ENCODE results near the gene LAMB3. TPM values are rescaled to one million over a fixed set of nuclear protein-coding genes. Genes with fewer than 3 reads are reported as not detected.
A peak's percentile ranks its signal among the peaks of the same experiment; 100 is the strongest.

LAMB3 gene
- polyA plus RNA-seq, 1 donor (not counting 4 experiments of a cell fraction or from before 2014, with no cell fraction given): 659 TPM

GRCh38 chr1:209641832-209642172 is 10.4 kb downstream of the LAMB3 start:
- Histone ChIP-seq H3K9ac (ENCODE audit: control insufficient read depth, extremely low read depth, insufficient read depth, low read length) (peak overlapping the region; percentile 8), H3K36me3 (ENCODE audit: control insufficient read depth in 2 of 2, extremely low read depth in 1 of 2, insufficient read depth in 2 of 2, low read length in 2 of 2) (peaks cover 47 to 78% of the 10 kb centered on the region in 2 experiments), H2AFZ (ENCODE audit: control insufficient read depth, low read length) (no peak overlapping the region), H3K9me3 (ENCODE audit: control insufficient read depth, low read depth, low read length) (no peaks in the 10 kb centered on the region), H3K4me1 (ENCODE audit: control insufficient read depth, extremely low read depth, insufficient read depth, low read length) (peaks cover 23% of the 10 kb centered on the region), H4K20me1 (ENCODE audit: control insufficient read depth, extremely low read depth, insufficient read depth, low read length) (peaks cover 70% of the 10 kb centered on the region), H3K4me2 (ENCODE audit: control insufficient read depth, extremely low read depth, insufficient read depth, low read depth, low read length) (no peak overlapping the region), H3K79me2 (ENCODE audit: control insufficient read depth, insufficient read depth, low read length) (peaks cover 66% of the 10 kb centered on the region), H3K4me3 (ENCODE audit: control insufficient read depth in 2 of 3, extremely low read depth in 1 of 3, insufficient read depth in 2 of 3, low read depth in 1 of 3, low read length in 3 of 3) (no peak overlapping the region), H3K27me3 (ENCODE audit: control insufficient read depth, extremely low read depth, insufficient read depth, low read length) (no peaks in the 10 kb centered on the region), H3K9me1 (ENCODE audit: control insufficient read depth, extremely low read depth, insufficient read depth, low read length) (no peaks in the 10 kb centered on the region), H3K27ac (ENCODE audit: control insufficient read depth, insufficient read depth, low read length) (no peak overlapping the region)
- dilution Hi-C loops (cut with MboI; ENCODE audit: extremely low pct_ligation_motif_present, low sequenced_read_pairs): no loop called here
- no peak for FAIRE-seq
- peak; percentile 52 for DNase-seq (ENCODE audit: low read depth, low spot score)
- no peak for TF ChIP-seq EZH2 (IDR thresholded peaks at IDR 0.05; ENCODE audit: low read length)
- TF ChIP-seq, protein P1, sequence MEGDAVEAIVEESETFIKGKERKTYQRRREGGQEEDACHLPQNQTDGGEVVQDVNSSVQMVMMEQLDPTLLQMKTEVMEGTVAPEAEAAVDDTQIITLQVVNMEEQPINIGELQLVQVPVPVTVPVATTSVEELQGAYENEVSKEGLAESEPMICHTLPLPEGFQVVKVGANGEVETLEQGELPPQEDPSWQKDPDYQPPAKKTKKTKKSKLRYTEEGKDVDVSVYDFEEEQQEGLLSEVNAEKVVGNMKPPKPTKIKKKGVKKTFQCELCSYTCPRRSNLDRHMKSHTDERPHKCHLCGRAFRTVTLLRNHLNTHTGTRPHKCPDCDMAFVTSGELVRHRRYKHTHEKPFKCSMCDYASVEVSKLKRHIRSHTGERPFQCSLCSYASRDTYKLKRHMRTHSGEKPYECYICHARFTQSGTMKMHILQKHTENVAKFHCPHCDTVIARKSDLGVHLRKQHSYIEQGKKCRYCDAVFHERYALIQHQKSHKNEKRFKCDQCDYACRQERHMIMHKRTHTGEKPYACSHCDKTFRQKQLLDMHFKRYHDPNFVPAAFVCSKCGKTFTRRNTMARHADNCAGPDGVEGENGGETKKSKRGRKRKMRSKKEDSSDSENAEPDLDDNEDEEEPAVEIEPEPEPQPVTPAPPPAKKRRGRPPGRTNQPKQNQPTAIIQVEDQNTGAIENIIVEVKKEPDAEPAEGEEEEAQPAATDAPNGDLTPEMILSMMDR (optimal IDR thresholded peaks at IDR 0.05 in 1 of 3, IDR thresholded peaks at IDR 0.05 in 1 of 3, conservative IDR thresholded peaks at IDR 0.05 in 1 of 3; ENCODE audit: extremely low read depth in 1 of 3, insufficient read depth in 2 of 3, low read length in 3 of 3): no peak

- Histone ChIP-seq H4K20me1 (ENCODE audit: control insufficient read depth, extremely low read depth, insufficient read depth, low read length) (peaks cover 83% of the 10 kb centered on the region), H2AFZ (ENCODE audit: control insufficient read depth, low read length) (no peak overlapping the region), H3K79me2 (ENCODE audit: control insufficient read depth, insufficient read depth, low read length) (peaks cover 20% of the 10 kb centered on the region), H3K27ac (ENCODE audit: control insufficient read depth, insufficient read depth, low read length) (no peak overlapping the region), H3K9me3 (ENCODE audit: control insufficient read depth, low read depth, low read length) (no peaks in the 10 kb centered on the region), H3K27me3 (ENCODE audit: control insufficient read depth, extremely low read depth, insufficient read depth, low read length) (no peaks in the 10 kb centered on the region), H3K9ac (ENCODE audit: control insufficient read depth, extremely low read depth, insufficient read depth, low read length) (no peak overlapping the region), H3K4me2 (ENCODE audit: control insufficient read depth, extremely low read depth, insufficient read depth, low read depth, low read length) (no peak overlapping the region), H3K4me3 (ENCODE audit: control insufficient read depth in 2 of 3, extremely low read depth in 1 of 3, insufficient read depth in 2 of 3, low read depth in 1 of 3, low read length in 3 of 3) (no peak overlapping the region), H3K4me1 (ENCODE audit: control insufficient read depth, extremely low read depth, insufficient read depth, low read length) (no peaks in the 10 kb centered on the region), H3K36me3 (ENCODE audit: control insufficient read depth in 2 of 2, extremely low read depth in 1 of 2, insufficient read depth in 2 of 2, low read length in 2 of 2) (peaks cover 60 to 76% of the 10 kb centered on the region in 2 experiments), H3K9me1 (ENCODE audit: control insufficient read depth, extremely low read depth, insufficient read depth, low read length) (no peaks in the 10 kb centered on the region)
- FAIRE-seq (no peak), DNase-seq (ENCODE audit: low read depth, low spot score) (no peak)
- dilution Hi-C loops (cut with MboI; ENCODE audit: extremely low pct_ligation_motif_present, low sequenced_read_pairs): no loop called here
- TF ChIP-seq, protein P1 (optimal IDR thresholded peaks at IDR 0.05 in 1 of 3, IDR thresholded peaks at IDR 0.05 in 1 of 3, conservative IDR thresholded peaks at IDR 0.05 in 1 of 3; ENCODE audit: extremely low read depth in 1 of 3, insufficient read depth in 2 of 3, low read length in 3 of 3): no peak
- TF ChIP-seq EZH2 (IDR thresholded peaks at IDR 0.05; ENCODE audit: low read length): no peak
These were observed 16.4 kb downstream of the LAMB3 start for GRCh38 chr1:209635850-209636249.

Data from keratinocyte (primary cell).